ENCODE measurements around the gene FADS3.

DNA sequence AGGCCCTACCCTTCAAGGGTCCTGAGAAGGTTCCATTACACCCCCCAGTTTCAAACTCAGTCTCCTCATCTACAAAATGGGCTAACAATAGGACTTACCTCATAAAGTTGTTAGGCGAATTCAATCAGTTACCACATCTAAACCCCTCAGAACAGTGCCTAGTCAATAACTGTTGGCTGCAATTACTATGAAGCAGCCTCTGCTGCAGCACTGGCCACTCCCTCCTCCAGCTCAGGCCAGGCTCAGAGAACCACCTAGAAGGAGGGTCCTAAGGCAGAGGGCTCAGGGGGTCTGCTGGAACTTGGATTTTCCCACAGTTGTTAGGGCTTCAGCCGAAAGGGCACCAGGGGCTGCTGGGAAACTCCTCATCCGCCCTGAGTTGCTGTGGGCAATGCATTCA, 4.7 kb downstream of the FADS3 start:
- TF ChIP-seq, protein P1, sequence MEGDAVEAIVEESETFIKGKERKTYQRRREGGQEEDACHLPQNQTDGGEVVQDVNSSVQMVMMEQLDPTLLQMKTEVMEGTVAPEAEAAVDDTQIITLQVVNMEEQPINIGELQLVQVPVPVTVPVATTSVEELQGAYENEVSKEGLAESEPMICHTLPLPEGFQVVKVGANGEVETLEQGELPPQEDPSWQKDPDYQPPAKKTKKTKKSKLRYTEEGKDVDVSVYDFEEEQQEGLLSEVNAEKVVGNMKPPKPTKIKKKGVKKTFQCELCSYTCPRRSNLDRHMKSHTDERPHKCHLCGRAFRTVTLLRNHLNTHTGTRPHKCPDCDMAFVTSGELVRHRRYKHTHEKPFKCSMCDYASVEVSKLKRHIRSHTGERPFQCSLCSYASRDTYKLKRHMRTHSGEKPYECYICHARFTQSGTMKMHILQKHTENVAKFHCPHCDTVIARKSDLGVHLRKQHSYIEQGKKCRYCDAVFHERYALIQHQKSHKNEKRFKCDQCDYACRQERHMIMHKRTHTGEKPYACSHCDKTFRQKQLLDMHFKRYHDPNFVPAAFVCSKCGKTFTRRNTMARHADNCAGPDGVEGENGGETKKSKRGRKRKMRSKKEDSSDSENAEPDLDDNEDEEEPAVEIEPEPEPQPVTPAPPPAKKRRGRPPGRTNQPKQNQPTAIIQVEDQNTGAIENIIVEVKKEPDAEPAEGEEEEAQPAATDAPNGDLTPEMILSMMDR (IDR thresholded peaks at IDR 0.05) = no peak
- TF ChIP-seq, protein P2, sequence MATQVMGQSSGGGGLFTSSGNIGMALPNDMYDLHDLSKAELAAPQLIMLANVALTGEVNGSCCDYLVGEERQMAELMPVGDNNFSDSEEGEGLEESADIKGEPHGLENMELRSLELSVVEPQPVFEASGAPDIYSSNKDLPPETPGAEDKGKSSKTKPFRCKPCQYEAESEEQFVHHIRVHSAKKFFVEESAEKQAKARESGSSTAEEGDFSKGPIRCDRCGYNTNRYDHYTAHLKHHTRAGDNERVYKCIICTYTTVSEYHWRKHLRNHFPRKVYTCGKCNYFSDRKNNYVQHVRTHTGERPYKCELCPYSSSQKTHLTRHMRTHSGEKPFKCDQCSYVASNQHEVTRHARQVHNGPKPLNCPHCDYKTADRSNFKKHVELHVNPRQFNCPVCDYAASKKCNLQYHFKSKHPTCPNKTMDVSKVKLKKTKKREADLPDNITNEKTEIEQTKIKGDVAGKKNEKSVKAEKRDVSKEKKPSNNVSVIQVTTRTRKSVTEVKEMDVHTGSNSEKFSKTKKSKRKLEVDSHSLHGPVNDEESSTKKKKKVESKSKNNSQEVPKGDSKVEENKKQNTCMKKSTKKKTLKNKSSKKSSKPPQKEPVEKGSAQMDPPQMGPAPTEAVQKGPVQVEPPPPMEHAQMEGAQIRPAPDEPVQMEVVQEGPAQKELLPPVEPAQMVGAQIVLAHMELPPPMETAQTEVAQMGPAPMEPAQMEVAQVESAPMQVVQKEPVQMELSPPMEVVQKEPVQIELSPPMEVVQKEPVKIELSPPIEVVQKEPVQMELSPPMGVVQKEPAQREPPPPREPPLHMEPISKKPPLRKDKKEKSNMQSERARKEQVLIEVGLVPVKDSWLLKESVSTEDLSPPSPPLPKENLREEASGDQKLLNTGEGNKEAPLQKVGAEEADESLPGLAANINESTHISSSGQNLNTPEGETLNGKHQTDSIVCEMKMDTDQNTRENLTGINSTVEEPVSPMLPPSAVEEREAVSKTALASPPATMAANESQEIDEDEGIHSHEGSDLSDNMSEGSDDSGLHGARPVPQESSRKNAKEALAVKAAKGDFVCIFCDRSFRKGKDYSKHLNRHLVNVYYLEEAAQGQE (IDR thresholded peaks at IDR 0.05; ENCODE audit: insufficient read depth in 1 of 2, low read depth in 2 of 2, low read length in 1 of 2) = no peak
- TF ChIP-seq POLR2AphosphoS5 (IDR thresholded peaks at IDR 0.05; ENCODE audit: low read depth, low read length) (no peak), SIN3A (IDR thresholded peaks at IDR 0.05; ENCODE audit: borderline replicate concordance, insufficient read depth, low read depth, low read length) (no peak), TCF7L2 (IDR thresholded peaks at IDR 0.05; ENCODE audit: low read depth, low read length) (no peak)

Measured in Panc1 (cell line).